SJSA1 (cell line): ENCODE measurements around the gene PRKD1. TPM values are rescaled to one million over a fixed set of nuclear protein-coding genes. Genes with fewer than 3 reads are reported as not detected.
"Not testable (repeated sequence)": the region's sequence is repeated elsewhere in the genome, so short reads cannot be mapped to it uniquely, and the experiment has no call there.

ENCODE experiments used
- DNase-seq, 2 experiments: peaks; one replicate each; pipeline ENCODE4 v3.0.0-alpha.2; 2015 to 2020; ENCODE audit warnings: low spot score in 2 of 2, low read depth in 1 of 2
- H3K27ac ChIP-seq: fragments of 250-450 bp; sonication (Bioruptor Pico); 2 replicates; pipeline ENCODE4 v1.5.1; 2020; ENCODE audit warnings: mild to moderate bottlenecking, moderate library complexity
- H3K27me3 ChIP-seq: fragments of 250-450 bp; sonication (Bioruptor Pico); replicated peaks from 2 replicates; pipeline ENCODE4 v1.5.1; 2020; ENCODE audit warnings: mild to moderate bottlenecking, moderate library complexity
- H3K36me3 ChIP-seq: fragments of 250-450 bp; sonication (Bioruptor Pico); 2 replicates; pipeline ENCODE4 v1.5.1; 2020; ENCODE audit warnings: mild to moderate bottlenecking
- H3K4me1 ChIP-seq: fragments of 250-450 bp; sonication (Bioruptor Pico); replicated peaks from 2 replicates; pipeline ENCODE4 v1.6.1; 2021; ENCODE audit warnings: mild to moderate bottlenecking
- H3K4me3 ChIP-seq: fragments of 250-450 bp; sonication (Bioruptor Pico); 2 replicates; pipeline ENCODE4 v1.5.1; 2020; ENCODE audit warnings: mild to moderate bottlenecking
- H3K9me3 ChIP-seq: fragments of 250-450 bp; sonication (Bioruptor Pico); replicated peaks from 2 replicates; pipeline ENCODE4 v1.5.1; 2020; ENCODE audit warnings: mild to moderate bottlenecking
- total RNA-seq: library from RNA; depleted of rRNA; stranded (reverse); fragments of >200 nt; shearing (Covaris generic); gene quantifications from 2 replicates; pipeline ENCODE4 v1.2.3, GENCODE V29; 2014

The PRKD1 gene
- total RNA-seq, 1 experiment from 2014 or later: 6.4 TPM

DNA sequence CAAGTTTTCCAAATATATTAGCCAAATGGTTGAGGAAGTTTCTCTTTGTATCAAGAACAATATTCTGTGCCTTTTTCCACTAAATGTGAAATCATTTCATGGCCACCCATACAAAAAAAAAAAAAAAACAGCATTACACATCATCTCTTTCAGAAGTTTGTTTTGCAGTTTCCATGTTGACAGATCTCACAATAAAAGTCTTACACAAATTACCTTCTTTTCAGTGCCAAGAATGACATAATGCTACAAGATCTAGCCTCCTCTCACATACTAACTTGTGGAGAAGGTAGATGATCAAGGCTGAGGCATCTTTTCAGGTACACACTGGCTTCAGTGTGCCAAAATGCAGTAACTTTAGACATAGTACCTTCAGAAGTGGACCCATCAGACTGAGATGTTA, 35.3 kb downstream of the PRKD1 start:
- H3K36me3 ChIP-seq: no peaks in the 10 kb centered on the region
- DNase-seq: no peak
- H3K4me1 ChIP-seq: no peaks in the 10 kb centered on the region
- no peaks in the 10 kb centered on the region for H3K27me3 ChIP-seq
- no peaks in the 10 kb centered on the region for H3K9me3 ChIP-seq
- H3K27ac ChIP-seq: no peak overlapping the region
- H3K4me3 ChIP-seq: no peak overlapping the region

DNA sequence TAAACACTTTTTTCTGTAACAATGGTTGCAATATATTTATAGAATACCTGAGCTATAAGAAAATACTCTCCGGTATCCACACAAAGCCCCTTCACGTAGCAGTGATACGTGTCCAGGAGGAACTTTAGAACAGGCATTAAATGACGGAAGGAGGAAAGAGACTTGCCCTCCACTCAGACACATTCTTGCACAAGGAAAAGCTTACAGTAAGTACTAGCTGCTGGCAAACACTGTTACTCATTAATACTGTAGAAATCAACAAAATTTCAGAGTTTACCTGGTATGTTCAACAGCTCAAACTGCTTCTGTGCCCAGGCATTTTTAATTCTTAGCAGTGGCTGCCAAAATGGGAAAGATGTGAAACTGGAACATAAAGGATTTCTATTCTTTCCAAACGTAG, 41.7 kb downstream of the PRKD1 start:
- Histone ChIP-seq H3K4me3 (no peak overlapping the region), H3K27ac (no peak overlapping the region), H3K36me3 (no peaks in the 10 kb centered on the region)

DNA sequence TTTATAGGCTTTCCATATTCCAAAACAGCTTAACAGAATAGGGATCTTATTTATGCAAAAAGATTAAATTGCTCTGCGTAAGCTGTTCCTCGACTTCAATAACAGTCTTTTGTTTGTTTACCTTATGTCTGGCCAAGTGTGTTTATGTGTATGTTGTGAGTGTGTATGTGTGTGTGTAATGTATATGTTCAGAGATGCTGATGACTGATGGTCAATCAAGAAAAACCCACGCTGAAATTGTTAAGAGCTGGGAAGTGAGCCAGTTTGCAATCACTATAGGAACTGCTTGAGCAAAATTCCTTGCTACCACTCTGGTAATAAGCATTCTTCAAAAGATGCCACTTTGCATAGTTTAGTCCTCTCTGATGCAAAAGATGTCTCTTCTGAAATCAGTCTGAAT, 59.6 kb downstream of the PRKD1 start:
- no peak overlapping the region for H3K27ac ChIP-seq
- no peaks in the 10 kb centered on the region for H3K36me3 ChIP-seq
- DNase-seq: no peak
- H3K4me3 ChIP-seq: no peak overlapping the region
- H3K9me3 ChIP-seq: no peaks in the 10 kb centered on the region
- no peaks in the 10 kb centered on the region for H3K27me3 ChIP-seq
- H3K4me1 ChIP-seq: peaks cover 7% of the 10 kb centered on the region; the same call in 1 of the 2 replicates

More for the DNA sequence above, 41.7 kb downstream of the PRKD1 start:
- no peak for DNase-seq
- Histone ChIP-seq H3K9me3 (no peaks in the 10 kb centered on the region), H3K27me3 (no peaks in the 10 kb centered on the region), H3K4me1 (no peaks in the 10 kb centered on the region)

DNA sequence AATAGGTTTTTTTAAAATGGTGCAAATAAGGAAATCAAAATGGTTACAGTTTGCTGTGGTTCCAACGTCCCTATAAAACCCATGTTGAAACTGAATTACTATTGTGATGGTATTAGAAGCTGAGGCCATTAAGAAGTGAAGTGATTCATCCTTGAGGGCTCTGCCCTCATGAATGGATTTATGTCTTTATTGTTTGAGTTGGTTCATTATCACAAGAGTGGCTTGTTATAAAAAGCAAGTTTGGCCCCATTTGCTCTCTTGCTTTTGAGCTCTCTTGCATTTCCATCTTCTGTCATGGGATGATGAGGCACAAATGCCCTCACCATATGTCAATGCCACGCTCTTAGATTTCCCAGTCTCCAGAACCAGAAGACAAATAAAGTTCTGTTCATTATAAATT, 62.3 kb downstream of the PRKD1 start:
- DNase-seq: peak in 1 of 2 experiments; percentile 4
- Histone ChIP-seq H3K36me3 (no peaks in the 10 kb centered on the region), H3K4me1 (peaks cover 7% of the 10 kb centered on the region; the same call in 1 of the 2 replicates), H3K27ac (no peak overlapping the region), H3K27me3 (no peaks in the 10 kb centered on the region), H3K4me3 (no peak overlapping the region), H3K9me3 (no peaks in the 10 kb centered on the region)

DNA sequence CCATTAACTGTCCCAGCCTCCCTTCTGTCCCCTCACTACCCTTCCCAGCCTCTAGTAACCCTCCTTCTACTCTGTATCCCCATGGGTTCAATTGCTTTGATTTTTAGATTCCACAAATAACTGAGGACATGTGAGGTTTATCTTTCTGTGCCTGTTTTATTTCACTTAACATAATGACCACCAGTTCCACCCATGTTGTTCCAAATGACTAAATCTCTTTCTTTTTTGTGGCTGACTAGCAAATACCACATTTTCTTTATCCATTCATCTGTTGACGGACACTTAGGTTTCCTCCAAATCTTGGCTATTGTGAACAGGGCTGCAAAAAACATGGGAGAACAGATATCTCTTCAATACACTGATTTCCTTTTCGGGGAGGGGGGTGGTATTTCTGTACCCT, 65.7 kb downstream of the PRKD1 start:
- Histone ChIP-seq H3K27me3 (no peaks in the 10 kb centered on the region), H3K9me3 (no peaks in the 10 kb centered on the region), H3K36me3 (no peaks in the 10 kb centered on the region)

DNA sequence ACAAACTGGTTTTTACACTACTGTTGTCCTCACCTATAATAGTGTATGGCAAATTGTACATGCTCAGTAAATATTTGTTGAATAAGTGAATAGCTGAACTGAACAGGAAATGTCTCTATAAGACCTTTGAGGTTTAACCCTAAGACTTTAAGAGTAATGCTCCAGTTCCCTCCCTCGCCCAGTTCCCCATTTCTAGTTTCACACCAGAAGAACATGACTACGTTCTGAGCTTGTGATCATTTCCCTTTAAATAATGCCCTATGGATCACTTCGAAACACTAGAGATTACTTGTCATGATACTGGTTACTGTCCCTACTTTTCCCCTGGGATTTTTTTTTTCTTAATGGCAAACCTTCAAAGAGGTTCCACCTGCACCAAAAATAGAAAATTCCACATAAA, 69.3 kb downstream of the PRKD1 start:
- no peaks in the 10 kb centered on the region; the same call in 1 of the 2 replicates for H3K4me1 ChIP-seq
- no peaks in the 10 kb centered on the region for H3K36me3 ChIP-seq
- H3K27ac ChIP-seq: no peak overlapping the region
- H3K9me3 ChIP-seq: no peaks in the 10 kb centered on the region
- DNase-seq: no peak
- no peak overlapping the region for H3K4me3 ChIP-seq
- no peaks in the 10 kb centered on the region for H3K27me3 ChIP-seq

More for the DNA sequence above, 65.7 kb downstream of the PRKD1 start:
- no peak for DNase-seq
- H3K4me1 ChIP-seq: peaks cover 7% of the 10 kb centered on the region; the same call in 1 of the 2 replicates
- H3K4me3 ChIP-seq: no peak overlapping the region
- H3K27ac ChIP-seq: no peak overlapping the region

DNA sequence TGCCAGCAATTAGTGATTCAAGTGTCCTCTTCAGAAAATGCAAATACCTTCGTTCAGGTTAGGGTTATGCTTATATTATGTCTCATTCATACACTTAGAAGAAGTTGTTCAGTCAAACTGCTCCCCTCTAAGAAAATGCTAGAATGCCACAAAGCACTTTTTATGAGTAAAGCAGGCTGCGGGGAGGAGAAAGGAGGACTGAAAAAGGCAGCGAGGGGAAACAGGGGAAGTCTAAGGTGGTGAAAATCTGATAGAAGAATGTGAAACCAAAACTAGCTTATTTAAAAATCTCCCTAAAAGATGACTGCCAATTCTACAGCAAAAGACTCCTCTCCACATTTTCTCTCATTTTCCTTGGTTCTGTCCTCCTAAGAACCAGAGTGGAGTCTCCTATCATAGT, 70.1 kb downstream of the PRKD1 start:
- Histone ChIP-seq H3K4me1 (no peaks in the 10 kb centered on the region; the same call in 1 of the 2 replicates), H3K9me3 (no peaks in the 10 kb centered on the region)

DNA sequence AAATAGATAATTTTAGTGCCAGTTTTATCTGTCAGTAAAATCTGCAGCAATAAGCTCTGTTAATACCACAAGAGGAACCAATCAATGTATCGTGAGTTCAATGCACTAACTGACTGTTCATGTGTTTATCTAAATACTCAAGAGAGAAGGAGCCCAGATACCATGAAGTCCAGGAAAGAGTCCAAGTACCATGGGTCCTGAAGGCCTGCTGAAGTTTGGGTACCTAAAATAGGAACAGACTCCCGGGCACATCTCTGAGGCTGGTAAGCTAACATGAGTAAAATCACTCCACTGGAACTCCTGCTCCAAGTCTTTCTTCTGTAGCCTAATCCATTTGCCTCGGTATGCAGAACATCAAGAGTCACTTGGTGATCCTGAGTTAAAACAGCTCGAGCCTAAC, 71.1 kb downstream of the PRKD1 start:
- Histone ChIP-seq H3K9me3 (no peaks in the 10 kb centered on the region), H3K4me1 (no peaks in the 10 kb centered on the region; the same call in 1 of the 2 replicates), H3K27me3 (no peaks in the 10 kb centered on the region), H3K27ac (no peak overlapping the region), H3K4me3 (no peak overlapping the region), H3K36me3 (no peaks in the 10 kb centered on the region)
- no peak for DNase-seq

More for the DNA sequence above, 70.1 kb downstream of the PRKD1 start:
- H3K36me3 ChIP-seq: no peaks in the 10 kb centered on the region
- DNase-seq: no peak
- no peak overlapping the region for H3K4me3 ChIP-seq
- no peaks in the 10 kb centered on the region for H3K27me3 ChIP-seq
- H3K27ac ChIP-seq: no peak overlapping the region

DNA sequence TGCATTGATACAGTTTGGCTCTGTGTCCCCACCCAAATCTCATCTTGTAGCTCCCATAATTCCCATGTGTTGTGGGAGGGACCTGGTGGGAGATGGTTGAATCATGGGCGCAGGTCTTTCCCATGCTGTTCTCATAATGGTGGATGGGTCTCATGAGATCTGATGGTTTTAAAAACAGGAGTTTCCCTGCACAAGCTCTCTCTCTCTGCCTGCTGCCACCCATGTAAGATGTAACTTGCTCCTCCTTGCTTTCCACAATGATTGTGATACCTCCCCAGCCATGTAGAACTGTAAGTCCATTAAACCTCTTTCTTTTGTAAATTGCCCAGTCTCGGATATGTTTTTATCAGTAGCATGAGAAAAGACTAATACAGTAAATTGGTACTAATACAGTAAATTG, 74.0 kb downstream of the PRKD1 start:
- not testable (repeated sequence) for H3K4me3 ChIP-seq, DNase-seq, H3K4me1 ChIP-seq, H3K36me3 ChIP-seq, H3K9me3 ChIP-seq, H3K27me3 ChIP-seq, H3K27ac ChIP-seq

DNA sequence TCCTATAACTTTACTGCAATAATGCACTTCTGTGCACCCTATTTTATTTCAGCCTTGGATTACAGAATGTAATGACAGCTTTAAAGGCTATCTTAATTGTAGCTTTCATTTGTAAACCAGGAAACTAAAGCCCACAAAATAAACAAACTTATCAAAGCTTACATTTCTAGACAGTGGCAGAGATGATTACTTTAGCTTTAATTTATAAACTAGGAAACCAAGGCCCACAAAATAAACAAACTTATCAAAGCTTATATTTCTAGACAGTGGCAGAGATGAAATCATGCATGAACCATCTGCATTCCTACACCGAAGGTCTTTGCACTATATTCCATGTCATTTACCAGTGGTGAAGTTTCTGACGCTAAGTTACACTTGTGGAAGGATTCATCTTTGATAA, 74.4 kb downstream of the PRKD1 start:
- Histone ChIP-seq H3K4me3 (no peak overlapping the region), H3K27me3 (no peaks in the 10 kb centered on the region), H3K27ac (no peak overlapping the region), H3K36me3 (no peaks in the 10 kb centered on the region), H3K9me3 (no peaks in the 10 kb centered on the region), H3K4me1 (no peaks in the 10 kb centered on the region; the same call in 1 of the 2 replicates)
- DNase-seq: peak in 1 of 2 experiments; percentile 1

DNA sequence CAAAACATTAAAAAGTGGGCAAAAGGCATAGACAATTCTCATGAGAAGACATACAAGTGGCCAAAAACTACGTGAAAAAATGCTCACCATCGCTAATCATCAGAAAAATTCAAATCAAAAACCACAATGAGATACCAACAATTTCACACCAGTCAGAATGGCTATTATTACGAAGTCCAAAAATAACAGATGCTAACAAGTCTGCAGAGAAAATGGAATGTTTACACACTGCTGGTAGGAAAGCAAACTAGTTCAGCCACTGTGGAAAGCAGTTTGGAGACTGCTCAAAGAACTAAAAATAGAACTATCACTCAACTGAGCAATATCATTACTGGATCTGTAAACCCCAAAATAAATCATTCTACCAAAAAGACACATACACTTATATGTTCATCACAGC, 76.2 kb downstream of the PRKD1 start:
- no peak overlapping the region for H3K4me3 ChIP-seq
- no peaks in the 10 kb centered on the region for H3K27me3 ChIP-seq
- H3K4me1 ChIP-seq: no peaks in the 10 kb centered on the region; the same call in 1 of the 2 replicates
- H3K27ac ChIP-seq: no peak overlapping the region
- no peaks in the 10 kb centered on the region for H3K9me3 ChIP-seq
- DNase-seq: no peak
- H3K36me3 ChIP-seq: no peaks in the 10 kb centered on the region

DNA sequence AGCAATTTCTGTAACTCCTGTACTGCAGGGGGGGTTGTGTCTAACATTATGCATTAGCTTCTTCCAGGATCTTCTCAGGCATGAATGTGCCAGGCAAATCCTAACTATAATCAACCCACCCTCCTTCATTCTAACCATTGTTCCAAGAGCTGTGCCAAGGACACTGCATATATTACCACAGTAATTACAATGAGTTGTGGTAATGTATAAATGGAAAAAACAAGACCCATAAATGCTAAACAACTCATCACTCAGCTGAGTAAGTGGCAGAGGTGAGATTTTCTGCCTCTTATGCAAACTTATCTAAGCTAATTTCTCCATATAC, 80.6 kb downstream of the PRKD1 start:
- Histone ChIP-seq H3K4me3 (no peak overlapping the region), H3K9me3 (0 out of 2 replicates have a peak, but pooled peaks cover 3% of the 10 kb centered on the region), H3K4me1 (no peaks in the 10 kb centered on the region), H3K27ac (no peak overlapping the region), H3K36me3 (no peaks in the 10 kb centered on the region), H3K27me3 (no peaks in the 10 kb centered on the region)
- DNase-seq: no peak

DNA sequence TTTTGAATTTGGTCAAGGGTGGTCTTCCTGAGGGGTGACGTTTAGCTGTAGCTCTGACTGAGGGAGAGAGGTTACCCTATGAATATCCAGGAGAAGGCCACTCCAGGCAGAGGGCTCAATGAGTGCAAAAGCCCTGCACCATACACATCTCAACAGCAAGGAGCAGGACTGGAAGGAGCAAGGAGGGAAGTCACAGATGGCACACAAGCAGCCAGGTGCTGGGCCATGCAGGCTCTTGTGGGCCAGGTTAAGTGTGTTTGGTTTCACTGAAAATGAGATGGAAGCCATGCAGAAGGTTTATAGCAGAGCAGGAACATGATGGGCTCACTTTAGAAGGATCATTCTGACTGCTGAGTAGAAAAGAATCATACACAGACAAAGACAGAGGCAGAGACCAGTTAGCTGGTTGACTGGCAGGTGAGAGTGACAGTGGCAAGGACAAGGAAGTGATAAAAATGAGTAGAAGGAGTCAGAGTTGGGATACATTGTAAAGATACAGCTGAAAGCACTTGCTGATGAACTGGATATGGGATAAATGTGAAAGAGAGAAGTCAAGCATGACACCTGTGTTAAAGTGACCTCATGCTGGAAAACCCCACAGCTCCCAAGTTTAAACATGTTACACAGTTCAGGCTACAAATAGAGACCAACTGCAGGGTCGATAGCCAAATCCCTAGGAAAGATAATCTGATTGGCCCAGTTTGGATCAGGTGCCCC, 81.2 kb downstream of the PRKD1 start:
- Histone ChIP-seq H3K4me1 (no peaks in the 10 kb centered on the region), H3K4me3 (no peak overlapping the region), H3K9me3 (0 out of 2 replicates have a peak, but pooled peaks cover 3% of the 10 kb centered on the region), H3K36me3 (no peaks in the 10 kb centered on the region), H3K27ac (no peak overlapping the region), H3K27me3 (no peaks in the 10 kb centered on the region)
- no peak for DNase-seq

DNA sequence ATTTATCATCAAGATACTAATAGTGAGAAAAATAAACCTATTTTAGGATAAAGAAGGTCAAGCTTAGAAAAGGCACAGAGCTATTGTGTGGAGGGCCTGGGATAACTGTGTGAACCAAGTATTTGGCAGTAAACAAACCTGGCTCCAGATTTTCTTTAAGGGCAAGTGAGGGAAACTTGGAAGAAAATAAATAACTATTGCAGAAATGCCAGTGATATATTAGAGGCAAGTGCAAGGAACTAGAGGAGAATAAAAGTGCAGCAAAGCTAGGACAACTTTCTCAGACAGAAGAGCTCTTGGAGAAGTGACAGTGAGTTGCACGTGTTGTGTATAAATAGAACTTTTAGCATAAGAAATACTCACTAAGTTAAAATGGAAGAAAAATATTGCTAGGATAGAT, 83.7 kb downstream of the PRKD1 start:
- Histone ChIP-seq H3K9me3 (0 out of 2 replicates have a peak, but pooled peaks cover 3% of the 10 kb centered on the region), H3K4me1 (no peaks in the 10 kb centered on the region), H3K27me3 (no peaks in the 10 kb centered on the region), H3K4me3 (no peak overlapping the region), H3K27ac (no peak overlapping the region), H3K36me3 (no peaks in the 10 kb centered on the region)
- no peak for DNase-seq

DNA sequence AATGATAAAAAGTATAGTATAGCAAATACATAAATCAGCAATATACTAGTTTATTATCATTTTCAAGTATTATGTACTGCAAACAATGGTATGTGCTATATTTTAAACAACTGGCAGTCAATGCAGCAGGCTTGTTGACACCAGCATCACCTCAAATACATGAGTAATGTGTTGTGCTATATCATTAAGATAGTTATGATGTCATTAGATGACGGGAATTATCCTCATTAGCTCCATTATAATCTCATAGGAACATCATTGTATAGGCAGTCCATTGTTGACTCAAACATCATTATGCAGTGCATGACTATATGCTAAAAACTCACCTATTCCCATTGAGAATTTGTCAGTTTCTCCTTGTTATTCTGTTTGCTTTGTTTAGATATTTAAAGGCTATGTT, 85.4 kb downstream of the PRKD1 start:
- no peak overlapping the region for H3K4me3 ChIP-seq
- 0 out of 2 replicates have a peak, but pooled peaks cover 3% of the 10 kb centered on the region for H3K9me3 ChIP-seq
- DNase-seq: no peak
- H3K36me3 ChIP-seq: no peaks in the 10 kb centered on the region
- H3K27ac ChIP-seq: no peak overlapping the region
- H3K27me3 ChIP-seq: no peaks in the 10 kb centered on the region
- no peaks in the 10 kb centered on the region for H3K4me1 ChIP-seq
